ENCODE data around the gene VAV2. TPM values are rescaled to one million over a fixed set of nuclear protein-coding genes. Genes with fewer than 3 reads are reported as not detected.

Gene VAV2
- total and polyA plus RNA-seq, 9 of the 15 experiments (the other 6 are each of a cell fraction or from before 2014, with no cell fraction given), result 0.01 to 2.7 (median 1.0) TPM; not detected in 1

GRCh38 chr9:133971121-133971951 is 20.8 kb downstream of the VAV2 start:
- Histone ChIP-seq H3K4me2 (ENCODE audit: insufficient read depth, low read length) (no peak overlapping the region), H2AFZ (ENCODE audit: low read depth, low read length) (no peak overlapping the region), H3K9ac (ENCODE audit: insufficient read depth in 1 of 2, low read depth in 2 of 2, low read length in 2 of 2) (no peak overlapping the region), H3K36me3 (ENCODE audit: control insufficient read depth, insufficient read depth, low read length) (no peaks in the 10 kb centered on the region), H3K27me3 (ENCODE audit: control insufficient read depth in 2 of 2, insufficient read depth in 2 of 2, low read length in 2 of 2) (peaks cover 15 to 76% of the 10 kb centered on the region in 2 experiments; a peak in 3 of 5 replicates), H3K9me1 (ENCODE audit: control insufficient read depth, insufficient read depth, low read length) (no peaks in the 10 kb centered on the region), H3K4me3 (no peak overlapping the region), H3K4me1 (replicated peaks in 1 of 2; ENCODE audit: control insufficient read depth in 2 of 2, insufficient read depth in 2 of 2, low read length in 2 of 2) (peaks cover 0 to 8% of the 10 kb centered on the region in 2 experiments; a peak in 2 of 5 replicates), H3K27ac (ENCODE audit: extremely low read depth, low read depth, low read length) (no peak overlapping the region), H3K9me3 (replicated peaks; ENCODE audit: control insufficient read depth, insufficient read depth, low read depth, low read length) (no peaks in the 10 kb centered on the region), H4K20me1 (replicated peaks; ENCODE audit: control insufficient read depth, insufficient read depth, low read length) (peaks cover 50% of the 10 kb centered on the region), H3K79me2 (ENCODE audit: control insufficient read depth, insufficient read depth, low read length) (no peaks in the 10 kb centered on the region)
- FAIRE-seq (no peak), ATAC-seq (no peak), DNase-seq (ENCODE audit: extremely low read depth in 1 of 4, low spot score in 3 of 4) (no peak)
- intact Hi-C loops (cut with micrococcal nuclease) (no loop called here), in situ Hi-C loops (cut with MboI) (no loop called here)
- CTCF ChIA-PET (ENCODE audit: low intra/inter-chr PET ratio), result no interaction called here
- POLR2A ChIA-PET, result no interaction called here
- no TSS peak for BruUV-seq (replicated peaks)
- WGBS (ENCODE audit: insufficient coverage, low coverage, missing lambda C conversion rate), result 7% methylated on average over 22 of the region's 22 CpGs
- TF ChIP-seq FOXM1 (IDR thresholded peaks at IDR 0.05; ENCODE audit: low read depth) (no peak), FOXM1 (CRISPR knock-in tag; IDR thresholded peaks at IDR 0.05; ENCODE audit: low read depth) (no peak), HMG20A (CRISPR knock-in tag; conservative IDR thresholded peaks at IDR 0.05) (no peak), HEY1 (CRISPR knock-in tag; IDR thresholded peaks at IDR 0.05; ENCODE audit: borderline replicate concordance) (no peak), CC2D1A (IDR thresholded peaks at IDR 0.05) (no peak), MITF (IDR thresholded peaks at IDR 0.05) (no peak), HMG20B (CRISPR knock-in tag; IDR thresholded peaks at IDR 0.05) (no peak), MED1 (CRISPR knock-in tag; IDR thresholded peaks at IDR 0.05; ENCODE audit: borderline replicate concordance) (no peak), HNRNPK (IDR thresholded peaks at IDR 0.05; ENCODE audit: low read depth, low read length, poor library complexity, severe bottlenecking) (no peak), ZKSCAN1 (IDR thresholded peaks at IDR 0.05; ENCODE audit: low read depth, low read length) (no peak), AFF4 (CRISPR knock-in tag; IDR thresholded peaks at IDR 0.05) (no peak), RBM25 (IDR thresholded peaks at IDR 0.05; ENCODE audit: low read depth, low read length, severe bottlenecking) (no peak), NR4A1 (CRISPR knock-in tag; IDR thresholded peaks at IDR 0.05) (no peak), NR4A1 (tag; IDR thresholded peaks at IDR 0.05) (no peak)
- TF ChIP-seq, protein P1, sequence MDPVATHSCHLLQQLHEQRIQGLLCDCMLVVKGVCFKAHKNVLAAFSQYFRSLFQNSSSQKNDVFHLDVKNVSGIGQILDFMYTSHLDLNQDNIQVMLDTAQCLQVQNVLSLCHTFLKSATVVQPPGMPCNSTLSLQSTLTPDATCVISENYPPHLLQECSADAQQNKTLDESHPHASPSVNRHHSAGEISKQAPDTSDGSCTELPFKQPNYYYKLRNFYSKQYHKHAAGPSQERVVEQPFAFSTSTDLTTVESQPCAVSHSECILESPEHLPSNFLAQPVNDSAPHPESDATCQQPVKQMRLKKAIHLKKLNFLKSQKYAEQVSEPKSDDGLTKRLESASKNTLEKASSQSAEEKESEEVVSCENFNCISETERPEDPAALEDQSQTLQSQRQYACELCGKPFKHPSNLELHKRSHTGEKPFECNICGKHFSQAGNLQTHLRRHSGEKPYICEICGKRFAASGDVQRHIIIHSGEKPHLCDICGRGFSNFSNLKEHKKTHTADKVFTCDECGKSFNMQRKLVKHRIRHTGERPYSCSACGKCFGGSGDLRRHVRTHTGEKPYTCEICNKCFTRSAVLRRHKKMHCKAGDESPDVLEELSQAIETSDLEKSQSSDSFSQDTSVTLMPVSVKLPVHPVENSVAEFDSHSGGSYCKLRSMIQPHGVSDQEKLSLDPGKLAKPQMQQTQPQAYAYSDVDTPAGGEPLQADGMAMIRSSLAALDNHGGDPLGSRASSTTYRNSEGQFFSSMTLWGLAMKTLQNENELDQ (CRISPR knock-in tag; IDR thresholded peaks at IDR 0.05; ENCODE audit: borderline replicate concordance), result no peak

Data from K562 (cell line).